C4-2B (cell line): ENCODE results near the gene CASZ1.

Experiments used
- H3K27ac ChIP-seq: fragments of 450-650 bp; 2 replicates; pipeline ENCODE4 v1.5.1; 2017
- CTCF ChIP-seq: fragments of 450-650 bp; conservative IDR thresholded peaks from 2 replicates; pipeline ENCODE4 v1.5.1; 2017; ENCODE audit warnings: mild to moderate bottlenecking
- ZFX ChIP-seq: fragments of 450-650 bp; IDR thresholded peaks from 2 replicates; pipeline ENCODE4 v1.6.1; 2017

CASZ1 gene

GRCh38 chr1:10753299-10753698 lies 43.1 kb downstream of the CASZ1 start:
- no peak overlapping the region for H3K27ac ChIP-seq
- TF ChIP-seq CTCF (no peak), ZFX (no peak)

GRCh38 chr1:10751561-10752085 lies 44.8 kb downstream of the CASZ1 start:
- H3K27ac ChIP-seq = no peak overlapping the region
- no peak for TF ChIP-seq ZFX
- no peak for TF ChIP-seq CTCF

GRCh38 chr1:10751160-10751559 lies 45.3 kb downstream of the CASZ1 start:
- TF ChIP-seq CTCF (no peak), ZFX (no peak)
- no peak overlapping the region for H3K27ac ChIP-seq

- H3K27ac ChIP-seq = no peak overlapping the region
- TF ChIP-seq CTCF (no peak), ZFX (no peak)
Observed at GRCh38 chr1:10745886-10746455, 50.5 kb downstream of the CASZ1 start.

- H3K27ac ChIP-seq = no peak overlapping the region
- no peak for TF ChIP-seq ZFX
- TF ChIP-seq CTCF = no peak
Observed at GRCh38 chr1:10745383-10745782, 51.1 kb downstream of the CASZ1 start.

- no peak overlapping the region for H3K27ac ChIP-seq
Observed at GRCh38 chr1:10744654-10745238, 51.7 kb downstream of the CASZ1 start.

More at GRCh38 chr1:10744654-10745238, 51.7 kb downstream of the CASZ1 start:
- no peak for TF ChIP-seq ZFX
- TF ChIP-seq CTCF = no peak
